Esophagus muscularis mucosa (tissue), 3 donors: Measurements from ENCODE around the gene PAX9.

Source experiments
- CTCF ChIP-seq, 3 experiments: fragments of 200-600 bp in 2 of 3; fragments of 450-650 bp in 1 of 3; sonication (generic) in 2 of 3; IDR thresholded peaks; one replicate each; pipeline ENCODE4 v1.5.1; 2017 to 2019; ENCODE audit warnings: antibody characterized with exemption in 3 of 3, mild to moderate bottlenecking in 2 of 3, moderate library complexity in 1 of 3
- EP300 ChIP-seq: sonication (generic); formaldehyde crosslinking; IDR thresholded peaks from one replicate; pipeline ENCODE4 v1.6.1; 2017; ENCODE audit warnings: antibody characterized with exemption

GRCh38 chr14:36662258-36662542, 540 bp downstream of the PAX9 start:
- no peak for TF ChIP-seq CTCF (IDR thresholded peaks at IDR 0.05)
- no peak for TF ChIP-seq EP300
